Epidermal melanocyte (primary cell): ENCODE measurements around the gene ENC1.

ENCODE experiments used
- DNase-seq: peaks from one replicate; pipeline ENCODE4 v3.0.0; 2011; ENCODE audit warnings: low spot score; ENCODE audit not compliant: insufficient read length

Gene ENC1

GRCh38 chr5:74659172-74659571 is 18.6 kb upstream of the ENC1 start:
- no peak for DNase-seq

- DNase-seq: no peak
Measured at GRCh38 chr5:74657165-74657564, 16.6 kb upstream of the ENC1 start.

- DNase-seq: no peak
Measured at GRCh38 chr5:74655716-74656115, 15.2 kb upstream of the ENC1 start.

GRCh38 chr5:74655206-74655605 is 14.7 kb upstream of the ENC1 start:
- no peak for DNase-seq

- DNase-seq: no peak
Measured at GRCh38 chr5:74653991-74654390, 13.5 kb upstream of the ENC1 start.

GRCh38 chr5:74652576-74652975 is 12.0 kb upstream of the ENC1 start:
- no peak for DNase-seq

- no peak for DNase-seq
Measured at GRCh38 chr5:74651710-74652109, 11.2 kb upstream of the ENC1 start.

GRCh38 chr5:74649421-74649973 is 9.0 kb upstream of the ENC1 start:
- DNase-seq: no peak

GRCh38 chr5:74648835-74649293 is 8.3 kb upstream of the ENC1 start:
- peak; percentile 58 for DNase-seq

- no peak for DNase-seq
Measured at GRCh38 chr5:74647096-74647495, 6.6 kb upstream of the ENC1 start.

- no peak for DNase-seq
Measured at GRCh38 chr5:74643111-74643562, 2.6 kb upstream of the ENC1 start.

- no peak for DNase-seq
Measured at GRCh38 chr5:74642543-74642863, 2.0 kb upstream of the ENC1 start.

GRCh38 chr5:74641735-74642542 is 1.4 kb upstream of the ENC1 start:
- DNase-seq: no peak

- no peak for DNase-seq
Measured at GRCh38 chr5:74640954-74641734, 616 bp upstream of the ENC1 start.

GRCh38 chr5:74639807-74640449 is 600 bp downstream of the ENC1 start:
- DNase-seq: no peak

- DNase-seq: no peak
Measured at GRCh38 chr5:74638970-74639806, 1.3 kb downstream of the ENC1 start.

GRCh38 chr5:74638544-74638969 is 2.0 kb downstream of the ENC1 start:
- DNase-seq: no peak

GRCh38 chr5:74636552-74636951 is 4.0 kb downstream of the ENC1 start:
- no peak for DNase-seq

- no peak for DNase-seq
Measured at GRCh38 chr5:74636149-74636548, 4.4 kb downstream of the ENC1 start.

GRCh38 chr5:74634611-74635286 is 5.8 kb downstream of the ENC1 start:
- DNase-seq: no peak
